GM21786 (cell line): ENCODE results near the gene ALS2.
"Not testable (repeated sequence)": the region's sequence is repeated elsewhere in the genome, so short reads cannot be mapped to it uniquely, and the experiment has no call there.

Source experiments
- ATAC-seq: cut with Tn5 transposase; IDR thresholded peaks from one replicate; pipeline ENCODE4 v1.9.1; 2021; ENCODE audit not compliant: unreplicated experiment

Gene ALS2

GRCh38 chr2:201794294-201794693, 13.6 kb upstream of the ALS2 start:
- no peak for ATAC-seq

GRCh38 chr2:201793631-201794030, 12.9 kb upstream of the ALS2 start:
- no peak for ATAC-seq

- no peak for ATAC-seq
Measured at GRCh38 chr2:201790989-201791388, 10.3 kb upstream of the ALS2 start.

- ATAC-seq = no peak
Measured at GRCh38 chr2:201790291-201790690, 9.6 kb upstream of the ALS2 start.

GRCh38 chr2:201789395-201789794, 8.7 kb upstream of the ALS2 start:
- ATAC-seq = no peak

GRCh38 chr2:201788371-201788770, 7.6 kb upstream of the ALS2 start:
- ATAC-seq = no peak

- no peak for ATAC-seq
Measured at GRCh38 chr2:201786471-201786870, 5.7 kb upstream of the ALS2 start.

- no peak for ATAC-seq
Measured at GRCh38 chr2:201785135-201785534, 4.4 kb upstream of the ALS2 start.

GRCh38 chr2:201784563-201784962, 3.8 kb upstream of the ALS2 start:
- no peak for ATAC-seq

- no peak for ATAC-seq
Measured at GRCh38 chr2:201781557-201782051, 871 bp upstream of the ALS2 start.

- peak; percentile 1 for ATAC-seq
Measured at GRCh38 chr2:201779901-201780673, 646 bp downstream of the ALS2 start.

GRCh38 chr2:201777869-201778268, 2.9 kb downstream of the ALS2 start:
- no peak for ATAC-seq

GRCh38 chr2:201777043-201777442, 3.7 kb downstream of the ALS2 start:
- ATAC-seq = no peak

GRCh38 chr2:201775326-201775725, 5.4 kb downstream of the ALS2 start:
- no peak for ATAC-seq

- ATAC-seq = no peak
Measured at GRCh38 chr2:201774546-201774945, 6.2 kb downstream of the ALS2 start.

- no peak for ATAC-seq
Measured at GRCh38 chr2:201773990-201774389, 6.7 kb downstream of the ALS2 start.

- ATAC-seq = no peak
Measured at GRCh38 chr2:201769666-201770373, 10.9 kb downstream of the ALS2 start.

- ATAC-seq = no peak
Measured at GRCh38 chr2:201768918-201769317, 11.8 kb downstream of the ALS2 start.

GRCh38 chr2:201765799-201766198, 14.9 kb downstream of the ALS2 start:
- no peak for ATAC-seq

- not testable (repeated sequence) for ATAC-seq
Measured at GRCh38 chr2:201764469-201764868, 16.3 kb downstream of the ALS2 start.

- no peak for ATAC-seq
Measured at GRCh38 chr2:201761101-201761500, 19.6 kb downstream of the ALS2 start.

- ATAC-seq = no peak
Measured at GRCh38 chr2:201759567-201759966, 21.2 kb downstream of the ALS2 start.
